Measurements from ENCODE around the gene GRAMD4.

The GRAMD4 gene

GRCh38 chr22:46611189-46611588, 9.0 kb upstream of the GRAMD4 start:
- H3K4me3 ChIP-seq (ENCODE audit: low read length), result no peak overlapping the region
- TF ChIP-seq, protein P1, sequence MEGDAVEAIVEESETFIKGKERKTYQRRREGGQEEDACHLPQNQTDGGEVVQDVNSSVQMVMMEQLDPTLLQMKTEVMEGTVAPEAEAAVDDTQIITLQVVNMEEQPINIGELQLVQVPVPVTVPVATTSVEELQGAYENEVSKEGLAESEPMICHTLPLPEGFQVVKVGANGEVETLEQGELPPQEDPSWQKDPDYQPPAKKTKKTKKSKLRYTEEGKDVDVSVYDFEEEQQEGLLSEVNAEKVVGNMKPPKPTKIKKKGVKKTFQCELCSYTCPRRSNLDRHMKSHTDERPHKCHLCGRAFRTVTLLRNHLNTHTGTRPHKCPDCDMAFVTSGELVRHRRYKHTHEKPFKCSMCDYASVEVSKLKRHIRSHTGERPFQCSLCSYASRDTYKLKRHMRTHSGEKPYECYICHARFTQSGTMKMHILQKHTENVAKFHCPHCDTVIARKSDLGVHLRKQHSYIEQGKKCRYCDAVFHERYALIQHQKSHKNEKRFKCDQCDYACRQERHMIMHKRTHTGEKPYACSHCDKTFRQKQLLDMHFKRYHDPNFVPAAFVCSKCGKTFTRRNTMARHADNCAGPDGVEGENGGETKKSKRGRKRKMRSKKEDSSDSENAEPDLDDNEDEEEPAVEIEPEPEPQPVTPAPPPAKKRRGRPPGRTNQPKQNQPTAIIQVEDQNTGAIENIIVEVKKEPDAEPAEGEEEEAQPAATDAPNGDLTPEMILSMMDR (conservative IDR thresholded peaks at IDR 0.05; ENCODE audit: low read depth, low read length), result no peak
- DNase-seq (ENCODE audit: low read depth), result no peak

GRCh38 chr22:46612341-46612903, 7.8 kb upstream of the GRAMD4 start:
- TF ChIP-seq, protein P1 (conservative IDR thresholded peaks at IDR 0.05; ENCODE audit: low read depth, low read length), result no peak
- no peak overlapping the region for H3K4me3 ChIP-seq (ENCODE audit: low read length)
- DNase-seq (ENCODE audit: low read depth), result no peak

- no peak overlapping the region for H3K4me3 ChIP-seq (ENCODE audit: low read length)
- DNase-seq (ENCODE audit: low read depth), result no peak
- TF ChIP-seq, protein P1 (conservative IDR thresholded peaks at IDR 0.05; ENCODE audit: low read depth, low read length), result no peak
Measured at GRCh38 chr22:46612904-46613605, 7.1 kb upstream of the GRAMD4 start.

- TF ChIP-seq, protein P1 (conservative IDR thresholded peaks at IDR 0.05; ENCODE audit: low read depth, low read length), result no peak
- no peak overlapping the region for H3K4me3 ChIP-seq (ENCODE audit: low read length)
- no peak for DNase-seq (ENCODE audit: low read depth)
Measured at GRCh38 chr22:46613606-46614021, 6.6 kb upstream of the GRAMD4 start.

- TF ChIP-seq, protein P1 (conservative IDR thresholded peaks at IDR 0.05; ENCODE audit: low read depth, low read length), result no peak
- no peak overlapping the region for H3K4me3 ChIP-seq (ENCODE audit: low read length)
- no peak for DNase-seq (ENCODE audit: low read depth)
Measured at GRCh38 chr22:46614025-46614931, 5.9 kb upstream of the GRAMD4 start.

DNA sequence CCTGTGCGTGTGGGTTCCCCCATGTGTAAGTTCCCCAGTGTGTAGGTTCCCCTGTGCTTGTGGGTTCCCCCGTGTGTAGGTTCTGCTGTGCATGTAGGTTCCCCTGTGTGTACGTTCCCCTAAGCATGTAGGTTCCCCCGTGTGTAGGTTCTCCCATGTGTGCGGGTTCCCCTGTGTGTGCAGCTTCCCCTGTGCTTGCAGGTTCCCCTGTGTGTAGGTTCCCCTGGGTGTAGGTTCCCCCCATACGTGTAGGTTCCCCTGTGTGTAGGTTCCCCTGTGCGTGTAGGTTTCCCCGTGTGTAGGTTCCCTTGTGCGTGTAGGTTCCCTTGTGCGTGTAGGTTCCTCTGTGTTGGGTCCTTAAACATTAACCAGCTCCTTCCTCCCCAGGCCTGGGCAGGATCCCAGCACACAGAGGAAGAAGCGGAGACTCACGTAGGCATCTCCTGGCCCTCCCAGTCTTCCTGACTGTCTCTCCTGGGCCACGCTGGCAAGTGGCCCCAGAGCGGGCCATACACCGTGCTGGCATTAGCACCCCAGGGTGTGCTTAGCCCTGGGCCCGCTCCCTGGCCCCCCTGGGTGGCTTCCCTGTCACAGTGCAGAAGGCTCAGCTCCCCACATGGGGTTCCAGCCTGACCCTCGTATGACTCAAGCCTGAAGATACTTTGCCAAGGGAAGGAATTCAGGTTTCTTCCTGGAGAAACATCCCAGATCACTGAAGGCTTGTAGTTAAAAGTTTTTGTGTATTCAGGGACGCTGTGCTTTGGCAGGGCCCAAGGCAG, 2.8 kb upstream of the GRAMD4 start:
- no peak overlapping the region for H3K4me3 ChIP-seq (ENCODE audit: low read length)
- DNase-seq (ENCODE audit: low read depth), result no peak
- TF ChIP-seq, protein P1 (conservative IDR thresholded peaks at IDR 0.05; ENCODE audit: low read depth, low read length), result no peak

All from retinal pigment epithelial cell (primary cell).